D721Med (cell line): Measurements from ENCODE around the gene TNFSF11.

Experiments
- DNase-seq: peaks from one replicate; pipeline ENCODE4 v3.0.0; 2011; ENCODE audit warnings: low spot score; ENCODE audit not compliant: insufficient read length
- FAIRE-seq: peaks from 2 replicates; lab custom pipeline; 2011; peaks lifted over from hg19 to GRCh38; lab: Jason Lieb, UNC
- CTCF ChIP-seq: IDR thresholded peaks from 2 replicates; pipeline ENCODE4 v1.5.1; 2012; ENCODE audit warnings: mild to moderate bottlenecking, control low read depth; ENCODE audit not compliant: insufficient read depth; ENCODE audit errors: missing control alignments

Gene TNFSF11

DNA sequence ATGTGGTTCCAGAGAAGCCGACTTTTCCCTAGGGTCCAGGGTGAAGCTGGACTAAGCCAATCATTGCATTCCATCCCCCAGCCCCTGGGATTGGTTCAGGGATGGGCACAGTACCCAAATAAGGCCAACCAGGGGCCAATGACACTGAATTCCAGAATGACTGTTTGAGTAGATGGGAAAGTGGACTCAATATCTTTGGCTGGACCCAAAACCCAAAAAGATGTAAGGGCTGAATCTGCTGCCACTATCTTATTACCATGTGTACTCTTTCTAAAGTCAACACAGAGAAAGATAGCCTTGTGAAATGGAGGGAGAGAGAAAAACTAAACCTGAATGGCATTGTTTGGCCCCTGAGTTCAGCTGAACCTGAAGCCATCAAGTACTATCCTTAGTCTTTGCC lies 39.2 kb upstream of the TNFSF11 start:
- TF ChIP-seq CTCF: no peak
- FAIRE-seq: no peak
- DNase-seq: no peak

GRCh38 chr13:42538996-42539395 lies 35.0 kb upstream of the TNFSF11 start:
- DNase-seq (no peak), FAIRE-seq (no peak)
- TF ChIP-seq CTCF: no peak

GRCh38 chr13:42539670-42540069 lies 34.3 kb upstream of the TNFSF11 start:
- no peak for DNase-seq
- FAIRE-seq: no peak
- TF ChIP-seq CTCF: no peak

- no peak for DNase-seq
- TF ChIP-seq CTCF: no peak
- no peak for FAIRE-seq
These were observed 30.6 kb upstream of the TNFSF11 start for GRCh38 chr13:42543215-42543797.

- FAIRE-seq (no peak), DNase-seq (no peak)
- no peak for TF ChIP-seq CTCF
These were observed 29.6 kb upstream of the TNFSF11 start for GRCh38 chr13:42544246-42544926.

DNA sequence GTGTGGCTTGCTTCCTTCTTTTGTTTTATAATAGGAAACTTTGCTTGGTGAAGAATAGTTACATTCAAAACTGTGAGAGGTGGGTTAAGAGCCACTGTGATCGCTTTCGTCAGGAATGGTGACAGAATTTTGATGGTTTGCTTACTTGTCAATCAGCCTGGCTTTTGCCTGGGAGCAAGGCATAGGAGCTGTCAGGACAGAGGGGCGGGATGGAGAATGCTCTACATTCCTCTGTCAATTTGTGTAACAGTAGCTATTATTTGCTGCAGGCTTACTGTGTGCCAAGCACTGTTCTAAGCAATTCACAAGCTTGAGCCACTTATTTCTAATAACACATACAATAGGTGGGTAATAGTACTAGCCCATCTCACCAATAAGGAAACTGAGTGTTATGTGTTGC lies 28.1 kb upstream of the TNFSF11 start:
- DNase-seq (no peak), FAIRE-seq (no peak)
- no peak for TF ChIP-seq CTCF

DNA sequence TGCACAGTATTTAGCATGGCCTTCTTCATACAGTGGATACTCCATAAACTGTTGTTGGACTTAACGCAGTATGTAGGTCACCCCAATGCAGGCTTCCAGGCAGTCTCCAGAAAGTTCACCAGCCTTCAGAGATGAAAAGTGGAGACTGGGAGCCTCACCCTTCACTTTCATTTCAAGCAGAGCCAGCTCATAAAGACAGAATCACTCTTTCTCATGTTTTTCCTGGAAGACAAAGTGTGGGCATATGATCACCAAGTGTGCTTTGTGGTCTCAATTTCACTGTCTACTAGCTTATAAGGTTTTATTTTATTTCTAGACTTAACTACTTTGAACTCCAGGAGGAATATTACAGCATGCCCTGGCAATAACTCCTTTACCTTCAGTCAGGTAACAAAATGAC lies 26.3 kb upstream of the TNFSF11 start:
- DNase-seq (no peak), FAIRE-seq (no peak)
- TF ChIP-seq CTCF: no peak
